Large intestine (tissue), 3 donors: ENCODE results near the gene TMEM221. TPM values are rescaled to one million over a fixed set of nuclear protein-coding genes. Genes with fewer than 3 reads are reported as not detected.

Experiments used
- DNase-seq, 2 donors: peaks; one replicate each; pipeline versions ENCODE4 v3.0.0 to v3.0.0-alpha.2; 2013
- H3K27ac ChIP-seq: one replicate; pipeline ENCODE4 v1.5.1; 2013; ENCODE audit warnings: low read length
- H3K27me3 ChIP-seq: 2 replicates; pipeline ENCODE4 v1.6.1; 2013; ENCODE audit warnings: low read length; ENCODE audit not compliant: control insufficient read depth, insufficient read depth
- H3K36me3 ChIP-seq: 2 replicates; pipeline ENCODE4 v1.6.1; 2013; ENCODE audit warnings: low read length; ENCODE audit not compliant: control insufficient read depth, insufficient read depth
- H3K4me1 ChIP-seq: one replicate; pipeline ENCODE4 v1.6.1; 2013; ENCODE audit warnings: low read length; ENCODE audit not compliant: control insufficient read depth, insufficient read depth
- H3K4me3 ChIP-seq: one replicate; pipeline ENCODE4 v1.5.1; 2013; ENCODE audit warnings: low read length
- H3K9me3 ChIP-seq: one replicate; pipeline ENCODE4 v1.6.1; 2013; ENCODE audit warnings: mild to moderate bottlenecking, low read depth, low read length, moderate library complexity; ENCODE audit not compliant: control insufficient read depth
- WGBS: methylation state at CpG from one replicate; pipeline ENCODE4 v1.1.5; 2013; ENCODE audit warnings: low lambda C conversion rate; ENCODE audit not compliant: insufficient coverage; 5-methylcytosine and 5-hydroxymethylcytosine counted together
- polyA plus RNA-seq: library from polyadenylated mRNA; unstranded; fragments of 120-200 nt; gene quantifications from one replicate; pipeline ENCODE4 v1.2.1, GENCODE V29; 2013

Gene TMEM221
- polyA plus RNA-seq, 1 donor = 0.46 TPM

GRCh38 chr19:17473041-17473440 is 24.6 kb upstream of the TMEM221 start:
- no CpG with 5 or more reads among the region's 9 CpGs for WGBS
- no peak overlapping the region for H3K27ac ChIP-seq
- peaks cover 15% of the 10 kb centered on the region for H3K4me1 ChIP-seq
- H3K27me3 ChIP-seq = peaks cover 16% of the 10 kb centered on the region
- no peak overlapping the region for H3K4me3 ChIP-seq
- H3K36me3 ChIP-seq = no peaks in the 10 kb centered on the region
- no peaks in the 10 kb centered on the region for H3K9me3 ChIP-seq
- no peak for DNase-seq

DNA sequence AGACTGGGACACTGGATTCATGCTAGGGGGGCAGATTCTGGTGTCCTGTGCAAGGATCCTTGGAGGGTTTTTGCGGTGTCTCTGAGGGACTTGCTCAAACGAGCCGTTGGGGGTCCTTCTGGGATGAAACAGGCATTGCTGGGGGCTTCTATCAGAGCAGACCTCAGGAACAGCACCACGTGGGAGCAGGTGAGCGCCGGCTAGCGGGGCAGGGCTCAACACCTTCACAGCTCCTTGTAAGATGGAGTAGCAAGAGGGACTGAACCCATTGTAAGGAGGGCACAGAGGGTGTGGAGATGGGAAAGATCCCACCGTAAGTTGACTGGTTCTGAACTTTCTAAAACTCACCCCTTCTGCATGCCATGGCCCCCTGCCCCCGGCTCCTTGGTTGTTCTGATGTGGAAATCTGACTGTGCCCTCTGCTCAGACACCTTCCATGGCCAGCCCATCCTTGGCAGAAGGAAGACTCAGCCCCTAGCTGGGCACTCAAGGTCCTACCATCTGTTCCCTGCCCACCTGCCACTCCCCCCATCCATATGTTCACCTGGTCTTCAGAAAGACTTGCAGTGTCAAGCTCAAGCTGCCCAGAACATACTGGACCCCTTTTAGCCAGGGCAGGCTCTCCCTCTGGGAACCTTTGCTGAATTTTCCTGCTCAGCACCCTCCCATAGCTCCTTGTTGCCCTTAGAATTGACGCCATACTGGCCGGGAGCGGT is 23.1 kb upstream of the TMEM221 start:
- Histone ChIP-seq H3K27me3 (peaks cover 16% of the 10 kb centered on the region), H3K27ac (no peak overlapping the region), H3K9me3 (no peaks in the 10 kb centered on the region), H3K4me3 (peak overlapping the region; percentile 51), H3K4me1 (peaks cover 15% of the 10 kb centered on the region), H3K36me3 (no peaks in the 10 kb centered on the region)
- WGBS = no CpG with 5 or more reads among the region's 12 CpGs
- DNase-seq = no peak

DNA sequence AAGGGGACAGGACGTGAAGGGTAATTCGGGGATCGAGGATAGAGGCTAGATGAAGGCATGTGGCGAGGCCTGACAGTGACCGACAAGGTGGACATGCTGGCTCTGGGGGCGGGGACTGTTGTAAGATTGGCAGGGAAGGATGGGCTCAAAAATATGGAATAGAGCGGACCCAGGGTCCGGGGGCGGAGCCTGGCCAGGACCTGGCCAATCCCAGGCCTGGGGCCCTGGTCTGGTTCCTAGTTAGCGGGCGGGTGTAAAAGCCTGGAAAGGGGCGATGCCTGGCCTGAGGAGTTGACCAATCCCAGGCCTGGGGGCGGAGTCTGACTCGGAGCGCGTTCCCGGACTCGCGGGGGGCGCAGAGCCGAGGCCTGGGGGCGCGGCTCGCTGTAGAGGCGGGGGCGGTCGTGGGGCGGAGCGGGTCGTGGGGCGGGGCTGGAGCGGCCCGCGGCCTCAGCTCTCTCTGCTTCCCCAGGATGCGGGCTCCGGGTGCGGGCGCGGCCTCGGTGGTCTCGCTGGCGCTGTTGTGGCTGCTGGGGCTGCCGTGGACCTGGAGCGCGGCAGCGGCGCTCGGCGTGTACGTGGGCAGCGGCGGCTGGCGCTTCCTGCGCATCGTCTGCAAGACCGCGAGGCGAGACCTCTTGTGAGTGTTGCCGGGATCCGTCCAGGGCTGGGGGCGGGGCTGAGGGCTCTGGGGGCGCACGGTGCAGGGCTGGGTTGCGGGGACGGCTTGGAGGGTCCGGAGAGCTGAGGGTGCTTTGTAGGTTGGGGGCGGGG is 21.8 kb upstream of the TMEM221 start, which contains the start of gene SLC27A1:
Gene SLC27A1 (plus strand): TSS at position 457 of the 774 bp plus-strand sequence. CDS start 17 bp downstream, at position 474.
- H3K27me3 ChIP-seq = peaks cover 16% of the 10 kb centered on the region
- peaks cover 15% of the 10 kb centered on the region for H3K4me1 ChIP-seq
- DNase-seq = peak; percentile 97 to 98
- H3K4me3 ChIP-seq = peak within 1 kb of the TSS; percentile 51
- WGBS = 0% methylated on average over 1 of the region's 67 CpGs
- H3K36me3 ChIP-seq = no peaks in the 10 kb centered on the region
- peak within 1 kb of the TSS; percentile 59 for H3K27ac ChIP-seq
- no peaks in the 10 kb centered on the region for H3K9me3 ChIP-seq

GRCh38 chr19:17469481-17470067 is 21.1 kb upstream of the TMEM221 start:
- Histone ChIP-seq H3K27me3 (peaks cover 16% of the 10 kb centered on the region), H3K36me3 (no peaks in the 10 kb centered on the region), H3K4me1 (peaks cover 15% of the 10 kb centered on the region), H3K27ac (peak overlapping the region; percentile 59), H3K4me3 (peak overlapping the region; percentile 51), H3K9me3 (no peaks in the 10 kb centered on the region)
- no CpG with 5 or more reads among the region's 31 CpGs for WGBS
- peak; percentile 72 to 82 for DNase-seq

DNA sequence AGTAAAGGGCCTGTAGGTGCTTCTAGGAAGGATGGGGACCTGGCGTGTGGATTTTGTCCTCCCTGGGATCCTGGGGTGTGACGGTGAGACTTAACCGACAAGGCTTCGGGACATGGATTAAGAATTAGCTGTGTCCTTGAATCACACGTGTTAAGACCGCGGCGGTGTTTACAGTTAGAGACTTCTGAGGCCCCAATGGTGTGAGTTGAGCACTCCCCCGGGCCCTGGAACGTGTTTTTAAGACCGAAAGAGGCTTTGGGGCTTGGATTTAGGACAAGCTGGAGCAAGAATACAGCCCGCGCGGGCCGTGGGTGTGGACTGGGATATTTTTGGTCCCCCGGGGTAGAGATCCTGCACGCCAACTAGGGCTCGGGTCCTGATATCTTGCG is 20.6 kb upstream of the TMEM221 start:
- no peak for DNase-seq
- WGBS = no CpG with 5 or more reads among the region's 19 CpGs

GRCh38 chr19:17468302-17469091 is 20.0 kb upstream of the TMEM221 start:
- Histone ChIP-seq H3K27ac (no peak overlapping the region), H3K27me3 (peaks cover 16% of the 10 kb centered on the region), H3K4me1 (peaks cover 15% of the 10 kb centered on the region), H3K4me3 (no peak overlapping the region), H3K36me3 (no peaks in the 10 kb centered on the region), H3K9me3 (no peaks in the 10 kb centered on the region)
- no CpG with 5 or more reads among the region's 25 CpGs for WGBS
- DNase-seq = no peak

More for the DNA sequence above, 20.6 kb upstream of the TMEM221 start:
- Histone ChIP-seq H3K4me1 (peaks cover 15% of the 10 kb centered on the region), H3K27me3 (peaks cover 16% of the 10 kb centered on the region), H3K4me3 (peak overlapping the region; percentile 51), H3K9me3 (no peaks in the 10 kb centered on the region), H3K27ac (no peak overlapping the region), H3K36me3 (no peaks in the 10 kb centered on the region)

- Histone ChIP-seq H3K4me3 (no peak overlapping the region), H3K27me3 (peaks cover 16% of the 10 kb centered on the region), H3K36me3 (no peaks in the 10 kb centered on the region), H3K27ac (no peak overlapping the region), H3K4me1 (peaks cover 15% of the 10 kb centered on the region), H3K9me3 (no peaks in the 10 kb centered on the region)
- no peak for DNase-seq
- WGBS = 51% methylated on average over 4 of the region's 12 CpGs
Observed at GRCh38 chr19:17467471-17468301, 19.2 kb upstream of the TMEM221 start.

- WGBS = no CpG with 5 or more reads among the region's 6 CpGs
- Histone ChIP-seq H3K4me3 (no peak overlapping the region), H3K27ac (no peak overlapping the region), H3K9me3 (no peaks in the 10 kb centered on the region), H3K36me3 (no peaks in the 10 kb centered on the region), H3K4me1 (peaks cover 15% of the 10 kb centered on the region), H3K27me3 (peaks cover 12% of the 10 kb centered on the region)
- DNase-seq = no peak
Observed at GRCh38 chr19:17466487-17466850, 18.0 kb upstream of the TMEM221 start.

DNA sequence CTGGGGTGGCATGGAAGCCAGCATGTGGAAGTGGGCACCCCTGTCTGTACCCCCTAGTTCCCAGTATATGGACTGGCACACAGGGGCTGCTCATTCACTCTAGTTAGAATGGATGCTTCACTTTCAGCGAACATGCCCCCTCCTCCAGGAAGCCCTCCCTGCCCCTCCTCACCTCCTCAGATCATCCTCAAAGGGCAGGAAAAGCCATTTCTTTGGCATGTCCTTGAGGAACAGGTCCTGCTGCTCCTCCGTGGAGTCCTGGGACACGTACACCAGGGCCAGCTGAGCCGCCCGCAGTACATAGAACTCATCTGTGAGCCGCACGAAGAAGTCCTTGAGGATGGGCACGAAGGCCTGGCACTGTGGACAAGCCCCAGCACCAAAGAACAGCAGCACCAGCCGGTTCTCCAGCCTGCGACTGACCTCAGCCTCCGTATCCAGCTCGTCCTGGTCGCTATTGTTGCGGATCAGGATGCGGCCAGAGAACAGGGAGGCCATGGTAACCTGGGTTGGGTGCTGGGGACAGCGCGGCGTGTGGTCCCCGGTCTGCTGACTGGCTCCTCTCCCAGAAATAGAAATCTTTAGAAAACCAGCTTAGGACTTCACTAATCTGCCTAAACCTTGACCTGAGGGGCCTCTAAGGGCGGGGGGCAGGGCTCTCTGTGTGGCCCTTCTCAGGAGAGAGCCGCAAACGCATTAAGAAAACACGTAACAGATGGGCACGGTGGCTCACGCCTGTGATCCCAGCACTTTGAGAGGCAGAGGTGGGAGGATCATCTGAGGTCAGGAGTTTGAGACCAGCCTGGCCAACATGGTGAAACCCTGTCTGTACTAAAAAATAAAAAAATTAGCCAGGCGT is 12.1 kb upstream of the TMEM221 start, which contains the start of gene NXNL1:
Gene NXNL1 (minus strand): TSS at position 555 of the 859 bp plus-strand sequence. CDS start 57 bp downstream, at position 498.
- Histone ChIP-seq H3K36me3 (no peaks in the 10 kb centered on the region), H3K4me3 (no peak within 1 kb of the TSS), H3K27ac (no peak within 1 kb of the TSS), H3K9me3 (no peaks in the 10 kb centered on the region), H3K27me3 (peaks cover 25% of the 10 kb centered on the region), H3K4me1 (no peaks in the 10 kb centered on the region)
- WGBS = no CpG with 5 or more reads among the region's 26 CpGs
- DNase-seq = no peak
